HEK293T (cell line): ENCODE data around the gene BCL7A.

Source experiments
- ARNT ChIP-seq: fragments of 450-650 bp; IDR thresholded peaks from 2 replicates; pipeline ENCODE4 v1.6.1; 2017; ENCODE audit warnings: mild to moderate bottlenecking
- BHLHE40 ChIP-seq: fragments of 450-650 bp; IDR thresholded peaks from 2 replicates; pipeline ENCODE4 v1.6.1; 2016; ENCODE audit warnings: mild to moderate bottlenecking, moderate library complexity, borderline replicate concordance
- CTBP1 ChIP-seq: fragments of 450-650 bp; IDR thresholded peaks from 2 replicates; pipeline ENCODE4 v1.6.1; 2016; ENCODE audit warnings: borderline replicate concordance
- ELF4 ChIP-seq: fragments of 450-650 bp; IDR thresholded peaks from 2 replicates; pipeline ENCODE4 v1.6.1; 2017; ENCODE audit warnings: antibody characterized with exemption
- FOXA1 ChIP-seq: fragments of 450-650 bp; IDR thresholded peaks from 2 replicates; pipeline ENCODE4 v1.6.1; 2016; ENCODE audit warnings: mild to moderate bottlenecking
- LEF1 ChIP-seq: fragments of 450-650 bp; IDR thresholded peaks from 2 replicates; pipeline ENCODE4 v1.6.1; 2017; ENCODE audit warnings: mild to moderate bottlenecking, borderline replicate concordance
- SP1 ChIP-seq: fragments of 450-650 bp; IDR thresholded peaks from 2 replicates; pipeline ENCODE4 v1.6.1; 2017
- SUZ12 ChIP-seq: fragments of 450-650 bp; IDR thresholded peaks from 2 replicates; pipeline ENCODE4 v1.6.1; 2016; ENCODE audit warnings: mild to moderate bottlenecking
- TARDBP ChIP-seq: fragments of 450-650 bp; IDR thresholded peaks from 2 replicates; pipeline ENCODE4 v1.6.1; 2016

DNA sequence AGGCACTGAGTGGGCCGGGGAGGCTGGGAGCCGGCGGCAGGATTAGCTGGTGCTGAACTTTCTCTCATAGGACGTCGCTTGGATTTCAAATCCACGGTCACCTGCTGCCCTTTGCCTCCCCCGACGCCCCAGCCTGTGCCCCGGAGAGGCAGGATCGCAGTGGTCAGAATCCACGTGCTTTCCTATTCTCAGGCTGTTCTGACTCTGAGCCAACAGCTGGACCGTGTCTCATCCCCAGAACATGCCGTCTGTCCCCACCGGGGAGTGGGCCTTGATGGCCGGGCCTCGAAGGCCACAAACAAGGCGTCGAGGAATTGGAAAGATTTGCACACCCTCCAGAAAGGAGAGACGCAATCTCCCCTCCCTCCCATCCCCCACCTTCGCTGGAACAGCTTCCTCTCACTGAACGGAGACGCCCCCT, 38.4 kb downstream of the BCL7A start:
- TF ChIP-seq SUZ12: no peak
- TF ChIP-seq FOXA1: no peak
- TF ChIP-seq BHLHE40: no peak
- TF ChIP-seq ELF4: no peak
- TF ChIP-seq SP1: no peak
- TF ChIP-seq TARDBP: no peak
- no peak for TF ChIP-seq CTBP1
- no peak for TF ChIP-seq LEF1
- no peak for TF ChIP-seq ARNT
